ENCODE results near the gene ACADS. TPM values are rescaled to one million over a fixed set of nuclear protein-coding genes. Genes with fewer than 3 reads are reported as not detected.

Gene ACADS
- total RNA-seq, 2 experiments from 2014 or later: 15.4 to 15.8 TPM

DNA sequence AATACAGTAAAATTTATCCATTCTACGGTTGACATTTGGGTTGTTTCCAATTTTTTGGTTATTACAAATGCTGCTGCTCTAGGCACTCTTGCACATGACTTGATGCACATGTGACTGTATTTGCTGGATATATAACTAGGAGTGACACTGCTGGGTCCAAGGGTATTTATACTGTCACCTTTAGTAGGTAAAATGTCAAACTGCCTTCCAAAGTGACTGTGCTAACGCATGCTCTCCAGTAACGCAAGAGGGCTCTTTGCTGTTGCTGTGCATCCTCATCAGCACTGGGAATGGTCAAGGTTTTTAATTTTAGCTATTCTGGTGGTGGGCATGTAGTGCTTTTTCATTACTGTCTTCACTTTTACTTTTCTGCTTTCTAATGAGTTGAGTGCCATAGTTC, 62.3 kb downstream of the ACADS start:
- CTCF ChIA-PET: no interaction called here
- DNase-seq: no peak
- H3K4me3 Mint-ChIP-seq: no peak overlapping the region
- peaks cover 24% of the 10 kb centered on the region for H3K4me1 Mint-ChIP-seq (ENCODE audit: low read depth)
- H3K36me3 Mint-ChIP-seq (ENCODE audit: low read depth): peaks cover 4% of the 10 kb centered on the region
- no peaks in the 10 kb centered on the region for H3K27me3 Mint-ChIP-seq (ENCODE audit: low read depth)
- no peaks in the 10 kb centered on the region for H3K9me3 Mint-ChIP-seq
- intact Hi-C loops (cut with micrococcal nuclease): no loop called here
- H3K27ac Mint-ChIP-seq: no peak overlapping the region

Other genes with a start within 250 kb of the ACADS start
- 10 to 100 TPM; 93.4 to 93.5 TPM for gene DYNLL1, start 229.7 kb upstream of the ACADS start, total RNA-seq
- gene COQ5, start 196.7 kb upstream of the ACADS start, total RNA-seq: 10 to 100 TPM; 29.5 TPM
- 100 to 1,000 TPM; 159 to 166 TPM for gene RNF10, start 191.5 kb upstream of the ACADS start, total RNA-seq
- gene POP5, start 144.4 kb upstream of the ACADS start, total RNA-seq: 10 to 100 TPM; 44.2 to 45.0 TPM
- not detected for gene CABP1, start 85.2 kb upstream of the ACADS start, total RNA-seq
- gene MLEC, start 38.7 kb upstream of the ACADS start, total RNA-seq: 10 to 100 TPM; 78.6 to 89.7 TPM
- 10 to 100 TPM; 31.9 to 32.6 TPM for gene UNC119B, start 15.4 kb upstream of the ACADS start, total RNA-seq
- 10 to 100 TPM; 19.8 to 22.2 TPM for gene SPPL3, start 178.5 kb downstream of the ACADS start, total RNA-seq

Measured in activated naive CD4-positive, alpha-beta T cell treated with anti-CD3 and anti-CD28 coated beads for 36 hours (primary cell).